HepG2 (cell line): Measurements from ENCODE around the gene AAMP. TPM values are rescaled to one million over a fixed set of nuclear protein-coding genes. Genes with fewer than 3 reads are reported as not detected.

ENCODE experiments used
- CBX1 ChIP-seq: IDR thresholded peaks from one replicate; pipeline ENCODE4 v1.6.1; 2016; ENCODE audit warnings: antibody characterized with exemption, low read depth
- CC2D1A ChIP-seq: sonication (generic); formaldehyde crosslinking; IDR thresholded peaks from 2 replicates; pipeline ENCODE4 v1.8.1; 2023; ENCODE audit warnings: mild to moderate bottlenecking, missing genetic modification reagents
- FOXK1 ChIP-seq: sonication (generic); formaldehyde crosslinking; IDR thresholded peaks from 2 replicates; pipeline ENCODE4 v1.4.0; 2020; ENCODE audit warnings: low read depth, missing genetic modification reagents, borderline replicate concordance
- KAT2B ChIP-seq: fragments of 150-350 bp; IDR thresholded peaks from 2 replicates; pipeline ENCODE4 v1.6.1; 2014; ENCODE audit warnings: low read depth, low read length, borderline replicate concordance
- KLF9 ChIP-seq: IDR thresholded peaks from 2 replicates; pipeline ENCODE4 v1.6.1; 2016; ENCODE audit warnings: low read depth
- MAFF ChIP-seq: IDR thresholded peaks from 2 replicates; pipeline ENCODE4 v1.6.1; 2011; ENCODE audit warnings: low read depth, low read length, improper control_type of control experiment
- MED1 ChIP-seq: sonication (generic); formaldehyde crosslinking; IDR thresholded peaks from 2 replicates; pipeline ENCODE4 v1.4.0; 2020; ENCODE audit warnings: missing genetic modification reagents
- PITX1 ChIP-seq: sonication (generic); formaldehyde crosslinking; IDR thresholded peaks from 2 replicates; pipeline ENCODE4 v1.5.1; 2020; ENCODE audit warnings: mild to moderate bottlenecking, missing genetic modification reagents
- REPIN1 ChIP-seq: sonication (generic); formaldehyde crosslinking; IDR thresholded peaks from 2 replicates; pipeline ENCODE4 v1.8.0; 2022; ENCODE audit warnings: missing genetic modification reagents, low read depth, mild to moderate bottlenecking, borderline replicate concordance
- ZNF431 ChIP-seq: sonication (generic); formaldehyde crosslinking; IDR thresholded peaks from 2 replicates; pipeline ENCODE4 v1.9.0; 2022; ENCODE audit warnings: missing genetic modification reagents, low read depth, mild to moderate bottlenecking, borderline replicate concordance
- ZNF557 ChIP-seq: sonication (generic); formaldehyde crosslinking; IDR thresholded peaks from 2 replicates; pipeline ENCODE4 v1.4.0; 2020; ENCODE audit warnings: missing genetic modification reagents
- polyA plus RNA-seq, 8 experiments: library from polyadenylated mRNA; depleted of rRNA in 3 of 8; stranded (reverse) in 7 of 8; unstranded in 1 of 8; fragments of >200 nt; fragmentation: Illumina TruSeq in 4 of 8; extraction: Trizol in 4 of 8; gene quantifications; 2 replicates each; pipeline versions ENCODE4 v1.2.1 to v1.2.3, GENCODE V29; 2011 to 2016; ENCODE audit warnings: low read depth in 4 of 8, missing spikeins in 1 of 8, mixed read lengths in 1 of 8; ENCODE audit not compliant: insufficient read depth in 1 of 8
- total RNA-seq, 5 experiments: library from RNA; depleted of rRNA; stranded (reverse); fragments of >200 nt; fragmentation: Illumina TruSeq; extraction: Trizol; gene quantifications; 2 replicates each; pipeline ENCODE4 v1.2.3, GENCODE V29; 2016; ENCODE audit warnings: low read depth in 1 of 5
- TF ChIP-seq, protein P1 (sequence below): sonication (generic); formaldehyde crosslinking; IDR thresholded peaks from 2 replicates; pipeline ENCODE4 v1.4.0; 2020; ENCODE audit warnings: missing genetic modification reagents
- TF ChIP-seq, protein P2 (sequence below): sonication (generic); formaldehyde crosslinking; IDR thresholded peaks from 2 replicates; pipeline ENCODE4 v1.4.0; 2020; ENCODE audit warnings: missing genetic modification reagents
- TF ChIP-seq, protein P3 (sequence below): sonication (generic); formaldehyde crosslinking; IDR thresholded peaks from 2 replicates; pipeline ENCODE4 v1.5.0; 2020; ENCODE audit warnings: missing genetic modification reagents, mild to moderate bottlenecking, borderline replicate concordance
- TF ChIP-seq, protein P4 (sequence below): sonication (generic); formaldehyde crosslinking; IDR thresholded peaks from 2 replicates; pipeline ENCODE4 v1.5.1; 2020; ENCODE audit warnings: mild to moderate bottlenecking, moderate library complexity, missing genetic modification reagents
- TF ChIP-seq, protein P5 (sequence below): sonication (generic); formaldehyde crosslinking; conservative IDR thresholded peaks from 2 replicates; pipeline ENCODE4 v1.4.0; 2020; ENCODE audit warnings: missing genetic modification reagents
- TF ChIP-seq, protein P6 (sequence below): sonication (generic); formaldehyde crosslinking; conservative IDR thresholded peaks from 2 replicates; pipeline ENCODE4 v1.4.0; 2020; ENCODE audit warnings: missing genetic modification reagents
- TF ChIP-seq, protein P7 (sequence below): sonication (generic); formaldehyde crosslinking; IDR thresholded peaks from 2 replicates; pipeline ENCODE4 v1.8.0; 2022; ENCODE audit warnings: missing genetic modification reagents, mild to moderate bottlenecking, moderate library complexity, borderline replicate concordance

AAMP gene
- total and polyA plus RNA-seq, 2 of the 13 experiments (the other 11 are each of a cell fraction or from before 2014, with no cell fraction given): 110 to 186 TPM

DNA sequence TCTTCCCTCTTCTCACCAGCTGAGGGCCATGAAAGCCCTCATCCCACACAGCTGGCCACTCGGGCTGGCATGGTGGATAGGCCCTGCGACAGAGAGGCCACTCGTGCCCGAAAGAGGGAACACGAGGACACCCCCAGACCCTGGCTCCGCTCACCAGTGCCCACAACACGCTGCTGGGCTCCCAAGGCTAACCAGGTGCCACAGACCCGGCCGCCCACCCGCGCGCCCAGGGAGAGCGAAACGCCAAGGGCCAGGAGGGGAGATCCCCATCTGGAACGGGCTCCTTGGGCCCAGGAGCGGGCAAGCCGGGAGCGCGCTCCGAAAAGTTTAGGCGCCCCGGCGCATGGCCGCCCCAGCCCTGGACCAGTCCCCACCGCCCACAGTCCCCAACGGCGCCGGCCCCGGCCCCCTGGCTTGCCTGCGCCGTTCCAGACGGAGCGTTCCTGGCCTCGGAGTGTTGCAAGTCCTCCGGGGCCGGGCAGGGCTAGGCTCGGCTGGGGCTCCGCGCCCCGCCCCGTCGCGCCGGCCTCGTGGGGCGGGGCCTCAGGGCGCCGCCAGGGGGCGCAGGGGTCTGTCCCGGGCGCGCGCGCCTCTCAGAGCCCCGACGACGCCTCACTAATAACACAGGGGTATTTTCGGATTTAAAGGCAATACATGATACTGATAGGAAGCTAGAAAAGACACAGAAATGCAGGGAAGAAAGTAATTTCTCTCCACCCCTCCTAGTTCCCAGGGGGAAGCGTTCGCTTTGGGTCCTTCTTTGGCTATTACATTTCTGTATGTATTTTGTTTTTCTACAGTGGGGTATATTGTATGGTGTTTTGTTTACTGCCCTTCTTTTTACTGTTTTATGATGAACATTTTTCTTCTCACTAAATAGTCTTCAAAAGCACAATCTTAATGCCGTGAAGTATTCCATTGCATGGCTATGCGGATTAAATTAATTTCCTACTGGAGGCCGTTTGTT is 22.4 kb upstream of the AAMP start, which contains the start of gene TMBIM1 (continued):
- TF ChIP-seq, protein P1, sequence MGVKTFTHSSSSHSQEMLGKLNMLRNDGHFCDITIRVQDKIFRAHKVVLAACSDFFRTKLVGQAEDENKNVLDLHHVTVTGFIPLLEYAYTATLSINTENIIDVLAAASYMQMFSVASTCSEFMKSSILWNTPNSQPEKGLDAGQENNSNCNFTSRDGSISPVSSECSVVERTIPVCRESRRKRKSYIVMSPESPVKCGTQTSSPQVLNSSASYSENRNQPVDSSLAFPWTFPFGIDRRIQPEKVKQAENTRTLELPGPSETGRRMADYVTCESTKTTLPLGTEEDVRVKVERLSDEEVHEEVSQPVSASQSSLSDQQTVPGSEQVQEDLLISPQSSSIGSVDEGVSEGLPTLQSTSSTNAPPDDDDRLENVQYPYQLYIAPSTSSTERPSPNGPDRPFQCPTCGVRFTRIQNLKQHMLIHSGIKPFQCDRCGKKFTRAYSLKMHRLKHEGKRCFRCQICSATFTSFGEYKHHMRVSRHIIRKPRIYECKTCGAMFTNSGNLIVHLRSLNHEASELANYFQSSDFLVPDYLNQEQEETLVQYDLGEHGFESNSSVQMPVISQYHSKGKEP (CRISPR knock-in tag): peak; percentile 42; the same call in 1 of the 2 replicates
- no peak for TF ChIP-seq REPIN1
- TF ChIP-seq, protein P2, sequence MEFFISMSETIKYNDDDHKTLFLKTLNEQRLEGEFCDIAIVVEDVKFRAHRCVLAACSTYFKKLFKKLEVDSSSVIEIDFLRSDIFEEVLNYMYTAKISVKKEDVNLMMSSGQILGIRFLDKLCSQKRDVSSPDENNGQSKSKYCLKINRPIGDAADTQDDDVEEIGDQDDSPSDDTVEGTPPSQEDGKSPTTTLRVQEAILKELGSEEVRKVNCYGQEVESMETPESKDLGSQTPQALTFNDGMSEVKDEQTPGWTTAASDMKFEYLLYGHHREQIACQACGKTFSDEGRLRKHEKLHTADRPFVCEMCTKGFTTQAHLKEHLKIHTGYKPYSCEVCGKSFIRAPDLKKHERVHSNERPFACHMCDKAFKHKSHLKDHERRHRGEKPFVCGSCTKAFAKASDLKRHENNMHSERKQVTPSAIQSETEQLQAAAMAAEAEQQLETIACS (CRISPR knock-in tag): peak; percentile 83
- no peak for TF ChIP-seq MAFF
- TF ChIP-seq, protein P3, sequence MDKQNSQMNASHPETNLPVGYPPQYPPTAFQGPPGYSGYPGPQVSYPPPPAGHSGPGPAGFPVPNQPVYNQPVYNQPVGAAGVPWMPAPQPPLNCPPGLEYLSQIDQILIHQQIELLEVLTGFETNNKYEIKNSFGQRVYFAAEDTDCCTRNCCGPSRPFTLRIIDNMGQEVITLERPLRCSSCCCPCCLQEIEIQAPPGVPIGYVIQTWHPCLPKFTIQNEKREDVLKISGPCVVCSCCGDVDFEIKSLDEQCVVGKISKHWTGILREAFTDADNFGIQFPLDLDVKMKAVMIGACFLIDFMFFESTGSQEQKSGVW: no peak
- TF ChIP-seq PITX1: no peak; the same call in none of the 2 replicates
- no peak for TF ChIP-seq ZNF557 (CRISPR knock-in tag)
- TF ChIP-seq CBX1: peak; percentile 73
- TF ChIP-seq, protein P4, sequence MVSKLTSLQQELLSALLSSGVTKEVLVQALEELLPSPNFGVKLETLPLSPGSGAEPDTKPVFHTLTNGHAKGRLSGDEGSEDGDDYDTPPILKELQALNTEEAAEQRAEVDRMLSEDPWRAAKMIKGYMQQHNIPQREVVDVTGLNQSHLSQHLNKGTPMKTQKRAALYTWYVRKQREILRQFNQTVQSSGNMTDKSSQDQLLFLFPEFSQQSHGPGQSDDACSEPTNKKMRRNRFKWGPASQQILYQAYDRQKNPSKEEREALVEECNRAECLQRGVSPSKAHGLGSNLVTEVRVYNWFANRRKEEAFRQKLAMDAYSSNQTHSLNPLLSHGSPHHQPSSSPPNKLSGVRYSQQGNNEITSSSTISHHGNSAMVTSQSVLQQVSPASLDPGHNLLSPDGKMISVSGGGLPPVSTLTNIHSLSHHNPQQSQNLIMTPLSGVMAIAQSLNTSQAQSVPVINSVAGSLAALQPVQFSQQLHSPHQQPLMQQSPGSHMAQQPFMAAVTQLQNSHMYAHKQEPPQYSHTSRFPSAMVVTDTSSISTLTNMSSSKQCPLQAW: peak; percentile 82
- TF ChIP-seq, protein P5, sequence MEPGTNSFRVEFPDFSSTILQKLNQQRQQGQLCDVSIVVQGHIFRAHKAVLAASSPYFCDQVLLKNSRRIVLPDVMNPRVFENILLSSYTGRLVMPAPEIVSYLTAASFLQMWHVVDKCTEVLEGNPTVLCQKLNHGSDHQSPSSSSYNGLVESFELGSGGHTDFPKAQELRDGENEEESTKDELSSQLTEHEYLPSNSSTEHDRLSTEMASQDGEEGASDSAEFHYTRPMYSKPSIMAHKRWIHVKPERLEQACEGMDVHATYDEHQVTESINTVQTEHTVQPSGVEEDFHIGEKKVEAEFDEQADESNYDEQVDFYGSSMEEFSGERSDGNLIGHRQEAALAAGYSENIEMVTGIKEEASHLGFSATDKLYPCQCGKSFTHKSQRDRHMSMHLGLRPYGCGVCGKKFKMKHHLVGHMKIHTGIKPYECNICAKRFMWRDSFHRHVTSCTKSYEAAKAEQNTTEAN (CRISPR knock-in tag): peak; percentile 76; the same call in 1 of the 2 replicates
- no peak for TF ChIP-seq CC2D1A (CRISPR knock-in tag)
- peak; percentile 77 for TF ChIP-seq MED1 (CRISPR knock-in tag)
- TF ChIP-seq KLF9 (CRISPR knock-in tag): no peak
- TF ChIP-seq KAT2B: no peak
- no peak for TF ChIP-seq FOXK1 (CRISPR knock-in tag)
- no peak for TF ChIP-seq ZNF431 (CRISPR knock-in tag)
- TF ChIP-seq, protein P6, sequence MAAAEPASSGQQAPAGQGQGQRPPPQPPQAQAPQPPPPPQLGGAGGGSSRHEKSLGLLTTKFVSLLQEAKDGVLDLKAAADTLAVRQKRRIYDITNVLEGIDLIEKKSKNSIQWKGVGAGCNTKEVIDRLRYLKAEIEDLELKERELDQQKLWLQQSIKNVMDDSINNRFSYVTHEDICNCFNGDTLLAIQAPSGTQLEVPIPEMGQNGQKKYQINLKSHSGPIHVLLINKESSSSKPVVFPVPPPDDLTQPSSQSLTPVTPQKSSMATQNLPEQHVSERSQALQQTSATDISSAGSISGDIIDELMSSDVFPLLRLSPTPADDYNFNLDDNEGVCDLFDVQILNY (CRISPR knock-in tag): no peak
- TF ChIP-seq, protein P7, sequence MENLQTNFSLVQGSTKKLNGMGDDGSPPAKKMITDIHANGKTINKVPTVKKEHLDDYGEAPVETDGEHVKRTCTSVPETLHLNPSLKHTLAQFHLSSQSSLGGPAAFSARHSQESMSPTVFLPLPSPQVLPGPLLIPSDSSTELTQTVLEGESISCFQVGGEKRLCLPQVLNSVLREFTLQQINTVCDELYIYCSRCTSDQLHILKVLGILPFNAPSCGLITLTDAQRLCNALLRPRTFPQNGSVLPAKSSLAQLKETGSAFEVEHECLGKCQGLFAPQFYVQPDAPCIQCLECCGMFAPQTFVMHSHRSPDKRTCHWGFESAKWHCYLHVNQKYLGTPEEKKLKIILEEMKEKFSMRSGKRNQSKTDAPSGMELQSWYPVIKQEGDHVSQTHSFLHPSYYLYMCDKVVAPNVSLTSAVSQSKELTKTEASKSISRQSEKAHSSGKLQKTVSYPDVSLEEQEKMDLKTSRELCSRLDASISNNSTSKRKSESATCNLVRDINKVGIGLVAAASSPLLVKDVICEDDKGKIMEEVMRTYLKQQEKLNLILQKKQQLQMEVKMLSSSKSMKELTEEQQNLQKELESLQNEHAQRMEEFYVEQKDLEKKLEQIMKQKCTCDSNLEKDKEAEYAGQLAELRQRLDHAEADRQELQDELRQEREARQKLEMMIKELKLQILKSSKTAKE: no peak
